ENCODE results near the gene TMEM140.
A peak's percentile ranks its signal among the peaks of the same experiment; 100 is the strongest.
"Not testable (repeated sequence)": the region's sequence is repeated elsewhere in the genome, so short reads cannot be mapped to it uniquely, and the experiment has no call there.

Gene TMEM140

DNA sequence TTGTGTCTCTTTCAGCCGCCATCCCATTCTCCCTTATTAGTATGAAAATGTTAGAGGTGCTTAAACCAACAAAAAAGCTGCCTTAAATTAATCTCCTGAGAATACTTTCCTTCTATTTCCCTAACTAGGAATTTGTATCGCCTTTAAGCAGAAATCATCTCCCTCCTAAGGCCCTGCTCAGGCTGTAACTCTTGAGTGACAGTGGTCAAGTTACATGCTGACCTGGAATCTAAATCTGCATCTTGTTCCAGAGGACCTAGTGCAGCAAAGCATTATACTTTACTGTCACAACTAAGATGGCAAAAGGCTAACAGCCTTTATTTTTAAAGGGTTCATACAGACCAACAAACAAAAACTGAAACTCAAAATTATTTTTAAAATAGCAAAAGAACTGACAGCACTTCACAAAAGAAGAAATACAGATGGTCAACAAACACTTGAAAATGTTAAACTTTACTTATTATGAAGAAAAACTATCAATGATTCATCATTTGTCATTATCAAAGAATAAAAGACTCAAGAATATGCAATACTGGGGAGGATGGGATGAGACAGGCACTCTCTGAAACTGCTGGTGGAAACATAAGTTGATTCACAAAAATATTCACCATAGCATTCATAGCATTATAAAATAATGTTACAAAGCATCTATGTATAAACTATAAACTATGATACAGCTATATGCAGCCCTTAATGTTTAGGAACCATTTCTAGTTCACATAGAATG, 11.7 kb downstream of the TMEM140 start:
- no peak for DNase-seq

DNA sequence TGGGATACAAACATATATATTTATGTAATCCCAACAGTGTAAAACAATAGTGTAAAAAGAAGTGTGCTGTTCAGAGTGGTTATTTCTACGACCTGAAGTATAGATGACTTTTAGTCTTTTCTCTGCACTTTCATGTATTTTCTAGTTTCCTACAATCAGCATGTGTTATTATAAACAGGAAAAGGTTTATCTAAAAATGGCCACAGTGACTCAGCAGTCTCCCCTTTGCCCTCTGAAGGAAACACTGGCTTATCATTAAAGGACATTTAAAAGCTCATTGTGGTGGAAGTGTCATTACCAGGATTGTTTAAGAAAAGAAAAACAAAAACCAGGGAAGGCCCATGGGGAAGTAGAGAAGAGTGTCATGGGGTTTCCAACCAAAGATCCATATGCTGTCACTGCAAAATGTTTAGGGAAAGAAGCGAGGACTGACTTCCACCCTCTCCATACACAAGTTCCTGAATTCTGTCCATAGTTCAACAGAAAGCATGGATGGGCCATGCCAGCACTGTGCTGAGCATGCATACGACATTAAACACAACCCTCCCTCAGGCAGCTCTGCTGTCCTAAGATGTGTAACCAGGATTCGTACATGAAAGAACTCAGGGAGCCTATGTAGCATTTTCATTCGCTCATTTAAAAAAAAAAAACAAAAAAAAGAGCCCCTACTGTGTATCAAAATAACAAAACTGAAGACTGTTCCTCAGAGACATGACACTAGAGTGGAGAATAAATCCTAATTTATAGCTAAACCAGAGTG, 12.4 kb downstream of the TMEM140 start:
- no peak for DNase-seq

DNA sequence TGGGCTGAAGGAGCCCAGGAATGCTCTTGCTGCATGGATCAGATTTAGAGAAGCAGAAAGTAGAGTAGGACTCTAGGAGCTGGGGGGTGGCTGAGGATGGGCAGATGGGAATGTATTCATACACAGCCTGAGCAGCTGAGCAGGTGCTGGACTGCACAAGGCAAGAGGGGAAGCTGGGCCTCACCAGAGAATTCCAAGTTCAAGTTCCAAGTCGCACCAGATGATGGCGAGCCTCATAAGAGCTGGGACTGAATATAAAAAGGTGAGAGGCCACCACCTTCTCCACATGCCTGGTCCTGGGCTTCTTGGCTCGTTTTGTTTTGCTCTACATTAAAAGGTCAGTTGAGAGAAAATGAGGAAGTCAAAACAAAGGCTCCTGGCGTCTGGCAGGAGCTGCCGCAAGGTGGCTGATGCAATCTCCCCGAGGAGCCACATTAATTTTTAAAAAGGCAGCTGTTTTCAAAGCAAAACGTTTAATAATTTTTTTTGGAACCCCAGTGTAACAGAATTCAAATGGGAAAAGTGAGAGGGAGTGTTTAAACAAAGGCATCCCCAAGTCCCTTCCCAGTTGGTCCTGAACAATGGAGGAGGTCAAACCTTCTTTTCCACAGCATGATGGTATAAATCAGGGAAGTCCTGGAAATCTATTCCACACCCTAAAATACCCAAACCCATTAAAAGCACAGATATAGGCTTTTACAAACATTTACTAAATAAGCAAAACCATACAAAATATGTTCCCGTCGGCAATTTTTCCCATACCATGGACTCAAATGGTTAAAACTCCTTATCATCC, 13.2 kb downstream of the TMEM140 start:
- no peak for DNase-seq

DNA sequence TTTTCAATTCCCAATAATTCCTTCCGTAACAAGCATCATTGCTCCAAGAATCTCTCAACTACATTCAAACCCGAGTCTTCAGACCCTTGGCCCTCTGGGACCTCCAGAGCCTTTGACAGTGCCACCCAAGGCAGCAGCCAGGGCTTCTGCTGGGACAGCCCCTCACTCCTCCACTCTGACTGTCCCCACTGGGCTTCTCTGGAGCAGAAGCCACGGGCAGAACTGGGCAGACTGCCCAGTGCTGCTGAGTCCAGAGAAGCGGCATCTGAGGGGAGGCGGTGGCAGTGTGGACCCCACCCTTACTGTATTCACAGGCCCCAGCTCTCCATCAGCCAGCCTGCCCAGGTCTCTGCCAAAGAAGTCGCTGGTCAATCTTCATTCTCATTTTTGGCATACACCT, 13.8 kb downstream of the TMEM140 start:
- DNase-seq = no peak

DNA sequence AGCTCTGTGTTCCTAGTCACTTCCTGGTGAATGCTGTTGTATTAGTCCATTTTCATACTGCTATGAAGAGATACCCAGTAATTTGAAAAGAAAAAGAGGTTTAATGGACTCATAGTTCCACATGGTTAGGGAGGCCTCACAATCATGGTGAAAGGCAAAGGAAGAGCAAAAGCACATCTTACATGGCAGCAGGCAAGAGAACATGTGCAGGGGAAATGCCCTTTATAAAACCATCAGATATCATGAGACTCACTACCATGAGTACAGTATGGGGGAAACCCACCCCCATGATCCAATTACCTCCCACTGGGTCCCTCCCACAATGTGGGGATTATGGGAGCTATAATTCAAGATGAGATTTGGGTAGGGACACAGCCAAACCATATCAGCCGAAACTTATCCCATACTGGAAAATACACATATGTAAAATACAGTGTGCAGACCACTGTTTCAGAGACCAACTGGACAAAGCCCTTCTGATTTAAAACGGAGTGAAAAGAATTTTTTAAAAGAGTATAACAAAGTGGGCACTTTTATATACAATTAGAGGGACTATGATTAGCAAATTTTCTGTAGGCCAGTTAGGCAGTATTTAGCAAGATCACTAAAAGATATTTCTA, 14.6 kb downstream of the TMEM140 start:
- no peak for DNase-seq

DNA sequence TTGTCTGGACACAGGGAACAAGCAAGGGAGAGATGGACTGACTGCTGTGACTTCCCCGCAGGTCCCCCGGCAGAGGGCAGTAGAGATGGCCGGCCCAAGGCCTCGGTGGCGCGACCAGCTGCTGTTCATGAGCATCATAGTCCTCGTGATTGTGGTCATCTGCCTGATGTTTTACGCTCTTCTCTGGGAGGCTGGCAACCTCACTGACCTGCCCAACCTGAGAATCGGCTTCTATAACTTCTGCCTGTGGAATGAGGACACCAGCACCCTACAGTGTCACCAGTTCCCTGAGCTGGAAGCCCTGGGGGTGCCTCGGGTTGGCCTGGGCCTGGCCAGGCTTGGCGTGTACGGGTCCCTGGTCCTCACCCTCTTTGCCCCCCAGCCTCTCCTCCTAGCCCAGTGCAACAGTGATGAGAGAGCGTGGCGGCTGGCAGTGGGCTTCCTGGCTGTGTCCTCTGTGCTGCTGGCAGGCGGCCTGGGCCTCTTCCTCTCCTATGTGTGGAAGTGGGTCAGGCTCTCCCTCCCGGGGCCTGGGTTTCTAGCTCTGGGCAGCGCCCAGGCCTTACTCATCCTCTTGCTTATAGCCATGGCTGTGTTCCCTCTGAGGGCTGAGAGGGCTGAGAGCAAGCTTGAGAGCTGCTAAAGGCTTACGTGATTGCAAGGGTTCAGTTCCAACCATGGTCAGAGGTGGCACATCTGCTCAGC, 16.6 kb downstream of the TMEM140 start:
- DNase-seq = no peak

DNA sequence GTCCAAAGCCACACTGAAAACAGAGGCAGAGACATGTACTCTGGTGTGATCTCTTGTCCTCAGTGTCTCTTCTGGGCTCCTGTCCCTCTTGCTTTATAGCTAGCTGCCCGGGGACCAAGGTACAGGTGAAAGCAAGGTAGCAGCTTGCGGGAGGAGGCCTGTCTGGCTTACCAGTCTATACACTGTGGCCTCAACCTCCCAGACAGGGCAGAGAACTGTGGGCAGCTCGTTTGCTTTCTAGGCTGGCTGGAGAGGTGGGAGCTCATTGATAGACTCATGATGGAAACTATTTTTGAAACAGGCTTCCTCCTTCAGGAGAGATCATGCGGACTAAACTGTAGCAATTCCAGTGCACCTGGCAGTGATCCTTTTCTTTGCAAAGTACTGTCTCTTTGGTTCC, 18.0 kb downstream of the TMEM140 start:
- no peak for DNase-seq

DNA sequence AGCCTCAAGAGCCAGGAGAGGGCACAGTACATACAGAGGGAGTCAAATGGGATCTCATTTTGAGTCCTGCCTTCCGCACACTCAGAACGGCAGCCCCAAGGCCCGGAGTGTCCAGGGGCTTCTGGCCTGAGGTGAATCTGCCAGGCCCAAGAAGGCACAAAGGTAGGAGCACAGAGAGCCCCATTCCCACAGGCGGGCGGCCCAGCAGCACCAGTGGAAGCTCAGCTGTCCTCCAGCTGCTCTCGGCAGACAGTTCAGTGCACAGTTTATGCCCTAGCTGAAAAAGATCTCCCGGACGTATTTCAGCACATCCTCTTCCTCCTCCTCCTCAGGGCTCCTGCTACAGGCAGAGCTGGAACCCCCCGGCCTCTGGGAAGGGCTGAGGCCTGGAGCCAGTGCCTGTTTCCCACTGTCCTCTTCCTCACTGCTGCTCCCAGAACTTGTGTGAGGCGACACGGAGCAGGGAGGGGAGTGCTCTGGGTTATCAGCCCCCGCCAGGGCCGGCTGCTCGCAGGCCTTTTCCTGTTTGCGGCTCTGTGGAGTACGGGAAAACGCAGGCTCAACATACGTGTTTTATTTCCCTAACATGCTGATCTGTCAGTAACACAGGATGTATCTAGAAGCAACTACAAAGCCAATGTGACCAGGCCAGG, 18.6 kb downstream of the TMEM140 start:
- DNase-seq = no peak

DNA sequence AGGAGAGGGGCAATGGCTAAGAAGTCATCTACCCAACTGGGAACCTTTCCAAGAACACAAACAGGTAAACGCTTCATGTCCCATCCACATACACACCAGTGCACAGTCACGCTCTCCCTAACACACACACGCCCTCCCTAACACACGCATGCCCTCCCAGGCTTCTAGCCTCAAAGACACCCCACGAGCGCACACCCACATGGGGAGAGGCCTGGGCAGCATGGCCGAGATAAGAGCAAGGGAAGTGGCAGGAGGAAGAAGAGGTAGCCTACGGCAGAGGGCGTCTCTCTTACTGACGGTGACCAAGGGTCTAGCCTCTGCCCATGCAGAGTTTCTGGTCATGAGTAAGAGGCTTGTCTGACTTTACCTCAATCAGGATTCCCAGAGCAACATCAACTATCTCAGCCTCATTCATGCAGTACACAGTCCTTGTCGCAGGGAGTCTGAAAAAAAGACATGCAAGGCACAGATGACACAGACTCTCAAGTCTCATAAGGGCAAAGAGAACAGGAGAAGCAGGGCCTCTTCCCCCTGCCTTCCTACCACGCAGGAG, 19.6 kb downstream of the TMEM140 start:
- no peak for DNase-seq

DNA sequence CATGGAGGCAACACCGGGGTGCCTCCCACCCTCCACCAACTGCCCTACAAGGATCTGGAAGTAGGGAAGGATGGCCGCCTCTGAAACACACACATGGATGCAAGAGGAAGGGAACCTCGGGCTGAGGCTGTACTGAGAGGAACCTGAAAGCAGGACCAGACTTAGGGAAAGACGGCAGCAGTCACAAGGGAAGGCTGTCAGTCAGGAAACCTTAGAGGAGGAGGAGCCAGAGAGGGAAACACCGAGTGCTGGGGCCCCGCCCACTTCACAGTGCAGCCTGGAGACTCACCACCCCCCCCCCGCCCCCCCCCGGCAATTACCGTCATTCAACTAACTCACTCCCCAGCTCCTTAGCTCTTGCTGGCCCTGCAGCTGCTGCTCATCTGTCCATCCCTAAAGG, 20.1 kb downstream of the TMEM140 start:
- DNase-seq = no peak

DNA sequence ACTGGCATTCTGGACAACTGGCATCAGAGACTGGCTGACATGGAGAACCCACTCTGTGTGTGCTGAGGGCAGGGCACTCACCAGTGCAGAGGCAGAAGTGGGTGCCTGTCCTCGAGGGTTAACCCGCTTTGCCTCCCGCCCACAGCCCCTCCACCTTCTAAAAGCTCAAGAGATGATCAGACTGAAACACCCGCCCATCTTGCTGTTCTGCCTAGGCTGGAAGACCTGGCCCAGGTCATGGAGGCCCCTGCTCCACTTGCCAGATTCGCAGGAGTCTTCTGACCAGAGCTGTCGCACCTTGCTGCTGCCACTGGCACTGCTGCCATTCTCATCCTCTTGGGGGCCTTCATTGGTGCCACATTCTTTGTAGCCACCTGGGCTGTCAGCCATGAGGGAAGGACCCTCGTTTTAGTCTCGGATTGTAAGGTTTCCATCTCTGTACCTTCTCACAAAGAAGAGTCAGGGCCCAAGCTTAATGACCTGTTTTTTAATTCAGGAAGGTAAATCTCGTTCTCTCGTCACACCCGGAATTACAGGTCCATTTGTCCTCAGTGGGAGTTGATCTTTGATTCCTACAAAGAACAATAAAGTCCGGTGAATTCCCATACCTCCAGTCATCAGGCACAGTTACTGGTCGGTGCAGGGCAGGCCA, 20.7 kb downstream of the TMEM140 start:
- DNase-seq = no peak

DNA sequence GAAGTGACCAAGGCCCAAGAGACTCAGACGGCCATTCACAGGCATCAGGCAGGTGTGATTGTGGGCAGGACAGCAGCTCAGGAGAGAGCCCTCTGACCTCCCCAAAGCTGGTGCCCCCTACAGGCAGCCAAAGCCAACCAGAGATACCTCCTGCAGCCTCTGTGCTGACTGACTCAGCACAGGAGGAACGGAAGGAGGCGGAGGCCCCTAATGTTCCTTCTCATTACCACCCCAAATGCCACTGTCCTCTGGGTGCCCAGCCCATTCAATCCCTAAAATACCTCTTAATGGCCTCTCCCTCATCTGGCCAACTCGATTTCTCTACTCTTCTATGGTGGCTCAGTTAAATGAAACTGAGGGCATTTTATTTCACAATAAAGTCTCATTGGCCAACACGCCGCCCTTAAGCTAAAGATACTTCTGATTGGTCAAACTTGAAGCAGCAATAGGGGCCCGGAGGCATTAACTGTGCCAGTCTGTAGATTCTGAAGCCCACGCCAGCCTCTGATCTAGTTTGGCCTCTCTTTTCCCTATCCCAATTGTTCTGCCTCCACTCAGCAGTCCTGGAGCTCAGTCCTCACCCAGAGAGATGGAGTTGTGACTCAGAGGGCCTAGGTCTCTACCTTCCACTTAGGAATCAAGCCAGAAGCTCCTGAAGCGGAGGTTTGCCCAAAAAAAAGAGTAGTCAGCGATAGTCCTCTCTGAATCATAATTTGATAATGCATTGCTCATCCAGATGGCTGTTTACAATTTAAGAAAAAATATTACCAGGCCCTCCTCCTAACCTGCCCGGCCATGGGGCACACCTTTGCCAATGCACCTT, 21.5 kb downstream of the TMEM140 start:
- DNase-seq = no peak

DNA sequence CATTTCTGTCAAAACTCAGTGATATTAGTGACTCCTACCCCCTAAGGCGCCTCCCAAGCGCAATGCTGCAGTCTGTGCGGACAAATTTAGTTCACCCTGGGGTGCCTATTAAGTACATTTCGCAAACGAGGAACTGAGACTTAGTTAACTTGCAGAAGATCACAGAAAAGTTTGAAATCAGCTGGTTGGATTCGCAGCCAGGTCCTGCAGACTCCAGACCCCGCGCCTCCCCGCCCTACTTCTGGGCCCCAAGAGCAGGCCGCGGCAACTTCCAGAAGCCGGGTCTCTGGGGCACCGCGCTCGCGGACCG, 22.0 kb downstream of the TMEM140 start:
- DNase-seq = no peak

DNA sequence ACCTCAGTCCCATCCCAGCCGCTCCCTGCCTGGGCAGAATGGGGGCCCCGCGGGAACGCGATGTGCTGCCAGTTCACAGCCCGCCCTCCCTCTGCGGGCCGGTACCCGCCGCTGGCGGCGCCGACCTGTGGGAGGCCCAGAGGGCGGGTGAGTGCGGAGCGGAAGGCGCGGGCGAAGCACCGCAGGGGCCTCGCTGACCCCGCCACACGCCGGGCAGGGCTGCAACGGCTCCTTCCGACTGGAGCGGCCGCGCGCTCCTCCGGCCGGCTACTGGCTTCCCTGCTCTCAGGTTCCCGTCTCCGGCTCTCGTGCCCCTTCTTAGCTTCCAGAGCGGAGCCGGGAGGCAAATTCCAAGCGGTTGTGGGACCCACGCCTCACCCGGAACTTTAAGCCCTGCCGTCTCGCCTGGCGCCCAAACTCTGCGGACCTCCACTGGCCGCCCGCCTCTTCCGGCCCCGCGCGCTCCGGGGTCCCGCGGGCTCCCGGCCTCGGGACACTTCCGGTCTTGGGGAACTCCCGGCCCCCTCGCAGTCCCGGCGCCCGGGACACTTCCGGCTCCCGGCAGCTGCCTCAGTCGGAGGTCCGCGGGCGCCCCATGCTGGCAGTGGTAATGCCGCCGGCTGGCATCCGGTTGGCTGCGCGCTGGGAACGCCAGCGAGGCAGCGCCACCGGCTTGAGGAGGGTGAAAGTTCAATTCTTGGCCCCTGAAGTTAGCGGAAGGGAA, 22.6 kb downstream of the TMEM140 start, which contains the start of gene CYREN:
CYREN (minus strand) TSS at position 434 of the 724 bp plus-strand sequence. CDS start 1,785 bp downstream, outside the sequence.
- DNase-seq = peak; percentile 70

DNA sequence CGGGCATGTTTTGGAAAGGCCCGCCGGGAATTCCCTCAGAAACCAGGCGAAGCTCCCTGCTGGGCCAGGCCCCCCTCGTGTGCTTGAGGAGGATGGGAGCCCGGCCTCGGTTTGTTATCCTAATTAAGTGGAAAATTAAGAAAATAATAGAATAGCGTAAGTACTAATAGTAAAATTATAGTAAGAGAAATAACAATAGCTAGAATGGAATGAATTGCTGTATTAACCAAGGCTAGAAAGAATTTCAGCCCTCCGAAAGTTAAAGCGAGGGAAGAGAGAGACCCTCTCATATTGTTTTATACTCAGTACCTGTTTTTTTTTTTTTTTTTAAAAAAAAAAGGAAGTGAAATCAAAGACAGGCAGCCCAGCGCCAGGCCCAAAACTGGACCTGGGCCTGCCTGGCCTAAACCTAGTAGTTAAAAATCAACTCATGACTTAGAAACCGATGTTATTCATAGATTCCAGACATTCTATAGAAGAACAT, 23.2 kb downstream of the TMEM140 start:
- not testable (repeated sequence) for DNase-seq

DNA sequence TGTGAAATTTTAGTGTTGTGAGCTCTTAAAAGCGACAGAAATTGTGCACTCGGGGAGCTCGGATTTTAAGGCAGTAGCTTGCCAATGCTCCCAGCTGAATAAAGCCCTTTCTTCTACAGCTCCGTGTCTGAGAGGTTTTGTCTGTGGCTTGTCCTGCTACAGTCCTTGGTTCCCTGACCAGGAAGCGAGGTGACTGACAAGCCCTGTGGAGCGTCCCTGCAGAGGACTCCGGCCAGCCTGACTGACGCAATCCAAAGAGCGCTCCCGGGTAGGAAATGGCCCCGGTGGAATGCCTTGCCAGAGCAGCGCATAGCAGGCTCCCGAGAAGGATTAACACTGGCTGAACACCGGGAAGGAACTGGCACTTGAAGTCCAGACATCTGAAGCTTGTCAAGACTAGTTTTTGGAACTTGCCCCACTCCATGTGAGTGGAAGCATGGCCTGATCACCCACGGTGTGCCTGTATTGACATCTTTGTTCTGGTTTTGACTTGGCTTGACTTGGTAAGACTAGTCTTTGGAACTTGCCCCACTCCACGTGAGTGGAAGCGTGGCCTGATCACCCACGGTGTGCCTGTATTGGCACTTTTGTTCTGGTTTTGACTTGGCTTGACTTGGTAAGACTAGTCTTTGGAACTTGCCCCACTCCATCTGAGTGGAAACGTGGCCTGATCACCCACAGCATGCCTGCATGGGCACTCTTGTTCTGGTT, 23.9 kb downstream of the TMEM140 start:
- not testable (repeated sequence) for DNase-seq

DNA sequence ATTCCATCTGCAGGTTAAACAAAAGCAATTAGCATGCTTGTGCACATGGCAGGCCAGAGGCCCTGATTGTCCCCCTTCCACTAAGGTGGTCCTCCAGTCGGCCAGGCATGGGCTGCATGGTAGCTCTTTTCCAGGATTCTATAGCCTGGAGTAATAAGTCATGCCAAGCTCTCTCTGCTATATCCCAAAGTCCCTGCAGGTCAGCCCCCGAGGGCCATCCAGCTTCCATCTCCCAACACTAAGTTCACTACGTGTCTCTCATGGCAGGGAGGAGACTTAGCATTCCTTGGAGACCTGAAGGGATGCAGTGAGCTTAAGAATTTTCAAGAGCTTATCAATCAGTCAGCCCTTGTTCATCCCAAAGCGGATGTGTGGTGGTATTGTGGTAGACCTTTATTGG, 26.0 kb downstream of the TMEM140 start:
- not testable (repeated sequence) for DNase-seq

DNA sequence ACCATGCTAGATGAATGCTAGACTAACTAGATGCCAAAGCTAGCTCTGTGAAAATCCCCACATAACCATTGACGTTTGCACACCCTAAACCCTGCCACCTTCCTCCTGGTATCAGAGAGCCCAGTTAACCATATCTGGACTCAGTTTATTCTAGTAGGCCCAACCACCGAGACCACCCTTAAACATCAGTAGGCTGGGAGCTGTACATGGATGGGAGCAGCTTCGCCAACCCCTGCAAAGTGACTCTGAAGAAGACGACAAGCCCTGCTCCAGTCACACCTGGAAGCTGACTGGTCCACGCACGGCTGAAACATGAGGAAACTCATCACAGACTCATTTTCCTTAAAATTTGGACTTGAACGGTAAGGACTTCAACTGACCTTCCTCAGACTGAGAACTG, 27.1 kb downstream of the TMEM140 start:
- DNase-seq = no peak

DNA sequence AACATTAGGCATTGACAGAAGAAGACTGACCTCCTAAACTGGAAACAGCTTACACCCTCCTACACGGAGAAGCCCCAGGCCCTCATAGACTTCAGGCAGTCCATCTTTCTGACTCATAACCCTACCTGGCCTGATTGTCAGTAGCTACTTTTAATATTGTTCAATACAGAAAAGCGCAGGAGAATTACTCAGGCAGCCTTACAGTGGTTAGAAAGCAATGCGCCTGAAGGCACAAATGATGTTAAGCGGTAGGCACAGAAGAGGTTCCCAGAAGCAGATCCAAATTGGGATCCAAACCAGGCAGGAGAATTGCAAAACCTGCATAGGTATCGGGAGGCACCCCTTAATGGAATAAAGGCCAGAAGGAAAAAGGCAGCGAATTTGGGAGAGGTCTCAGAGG, 28.1 kb downstream of the TMEM140 start:
- no peak for DNase-seq

Measured in NCI-H2081 treated with DMSO at 0.1 percent for 48 hours (cell line).